Glutamatergic neuron (in vitro differentiated cells): ENCODE results near the gene ATP11A. TPM values are rescaled to one million over a fixed set of nuclear protein-coding genes. Genes with fewer than 3 reads are reported as not detected.

Experiments used
- DNase-seq: peaks from one replicate; pipeline ENCODE4 v3.0.0; 2022
- H3K27ac Mint-ChIP-seq: one replicate; pipeline ENCODE4 v1.8.0; 2020; ENCODE audit warnings: mild to moderate bottlenecking, mixed read lengths, inconsistent platforms; ENCODE audit not compliant: unreplicated experiment
- H3K27me3 Mint-ChIP-seq: one replicate; pipeline ENCODE4 v1.8.0; 2020; ENCODE audit warnings: mild to moderate bottlenecking, moderate library complexity, mixed read lengths, inconsistent platforms; ENCODE audit not compliant: unreplicated experiment
- H3K36me3 Mint-ChIP-seq: one replicate; pipeline ENCODE4 v1.8.0; 2020; ENCODE audit warnings: mild to moderate bottlenecking, mixed read lengths, inconsistent platforms; ENCODE audit not compliant: unreplicated experiment
- H3K4me1 Mint-ChIP-seq: one replicate; pipeline ENCODE4 v1.8.0; 2020; ENCODE audit warnings: mild to moderate bottlenecking, low read depth, mixed read lengths, inconsistent platforms; ENCODE audit not compliant: unreplicated experiment
- H3K4me3 Mint-ChIP-seq: one replicate; pipeline ENCODE4 v1.8.0; 2020; ENCODE audit warnings: mild to moderate bottlenecking, mixed read lengths, inconsistent platforms; ENCODE audit not compliant: unreplicated experiment
- H3K9me3 Mint-ChIP-seq: one replicate; pipeline ENCODE4 v1.8.0; 2020; ENCODE audit warnings: mild to moderate bottlenecking, moderate library complexity, mixed read lengths, inconsistent platforms; ENCODE audit not compliant: unreplicated experiment
- CTCF ChIP-seq: fragments of 200-600 bp; sonication (generic); IDR thresholded peaks from one replicate; pipeline ENCODE4 v1.5.0; 2021; ENCODE audit not compliant: partially characterized antibody, unreplicated experiment
- total RNA-seq: library from RNA; stranded (reverse); fragmentation: NEBNext Ultra II Directional; extraction: Animal tissue kit (Norgen Biotek cat#: 25700); gene quantifications from one replicate; pipeline ENCODE4 v1.2.1, GENCODE V29; 2021; ENCODE audit not compliant: unreplicated experiment

ATP11A gene
- total RNA-seq, 1 donor from 2014 or later, result 127 TPM

DNA sequence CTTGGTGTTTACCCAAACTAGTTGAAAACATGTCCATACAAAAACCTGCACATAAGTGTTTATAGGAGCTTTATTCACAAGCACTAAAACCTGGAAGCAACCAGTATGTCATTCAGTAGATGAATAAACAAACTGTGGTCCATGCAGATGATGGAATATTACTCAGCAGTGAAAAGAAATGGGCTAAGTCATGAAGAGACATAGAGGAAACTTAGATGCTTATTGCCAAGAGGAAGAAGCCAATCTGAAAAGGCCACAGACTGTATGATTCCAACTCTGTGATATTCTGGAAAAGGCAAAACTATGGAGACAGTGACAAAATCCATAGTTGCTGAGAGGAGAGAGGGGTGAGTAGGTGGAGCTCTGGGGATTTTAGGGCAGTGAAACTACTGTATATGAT lies 240.4 kb downstream of the ATP11A start:
- Mint-ChIP-seq H3K36me3 (no peaks in the 10 kb centered on the region), H3K27me3 (peaks cover 8% of the 10 kb centered on the region), H3K4me3 (peak overlapping the region; percentile 52), H3K4me1 (peaks cover 23% of the 10 kb centered on the region), H3K9me3 (peaks cover 5% of the 10 kb centered on the region), H3K27ac (peak overlapping the region; percentile 66)
- no peak for DNase-seq
- TF ChIP-seq CTCF, result no peak

GRCh38 chr13:112931028-112931934 lies 241.4 kb downstream of the ATP11A start:
- Mint-ChIP-seq H3K27me3 (peaks cover 8% of the 10 kb centered on the region), H3K27ac (peak overlapping the region; percentile 33), H3K4me3 (peak overlapping the region; percentile 5), H3K36me3 (no peaks in the 10 kb centered on the region), H3K4me1 (peaks cover 23% of the 10 kb centered on the region), H3K9me3 (peaks cover 5% of the 10 kb centered on the region)
- peak; percentile 71 for DNase-seq
- peak; percentile 56 for TF ChIP-seq CTCF

- H3K36me3 Mint-ChIP-seq, result no peaks in the 10 kb centered on the region
- TF ChIP-seq CTCF, result no peak
- H3K4me1 Mint-ChIP-seq, result peaks cover 23% of the 10 kb centered on the region
- H3K4me3 Mint-ChIP-seq, result no peak overlapping the region
- no peak for DNase-seq
- no peak overlapping the region for H3K27ac Mint-ChIP-seq
- H3K27me3 Mint-ChIP-seq, result peaks cover 7% of the 10 kb centered on the region
- H3K9me3 Mint-ChIP-seq, result peaks cover 8% of the 10 kb centered on the region
These were observed 243.1 kb downstream of the ATP11A start for GRCh38 chr13:112932971-112933370.

- Mint-ChIP-seq H3K27ac (no peak overlapping the region), H3K27me3 (peaks cover 7% of the 10 kb centered on the region)
- TF ChIP-seq CTCF, result no peak
These were observed 243.8 kb downstream of the ATP11A start for GRCh38 chr13:112933649-112934048.

GRCh38 chr13:112934078-112934477 lies 244.2 kb downstream of the ATP11A start:
- Mint-ChIP-seq H3K4me1 (peaks cover 20% of the 10 kb centered on the region), H3K36me3 (no peaks in the 10 kb centered on the region), H3K27me3 (peaks cover 7% of the 10 kb centered on the region), H3K4me3 (no peak overlapping the region), H3K9me3 (peaks cover 6% of the 10 kb centered on the region), H3K27ac (no peak overlapping the region)
- no peak for TF ChIP-seq CTCF
- no peak for DNase-seq

More at GRCh38 chr13:112933649-112934048, 243.8 kb downstream of the ATP11A start:
- Mint-ChIP-seq H3K9me3 (peaks cover 6% of the 10 kb centered on the region), H3K4me3 (no peak overlapping the region), H3K4me1 (peaks cover 21% of the 10 kb centered on the region), H3K36me3 (no peaks in the 10 kb centered on the region)
- DNase-seq, result no peak
